WERI-Rb-1 (cell line): Measurements from ENCODE around the gene NDUFB5.

ENCODE experiments used
- DNase-seq: peaks from one replicate; pipeline ENCODE4 v3.0.0-alpha.2; 2020
- H3K27ac ChIP-seq: fragments of 250-450 bp; sonication (Bioruptor Pico); 2 replicates; pipeline ENCODE4 v1.5.1; 2020; ENCODE audit warnings: mild to moderate bottlenecking, moderate library complexity
- H3K27me3 ChIP-seq: fragments of 250-450 bp; sonication (Bioruptor Pico); 2 replicates; pipeline ENCODE4 v1.5.1; 2021; ENCODE audit warnings: mild to moderate bottlenecking, low read depth, moderate library complexity; ENCODE audit not compliant: insufficient read depth, severe bottlenecking
- H3K36me3 ChIP-seq: fragments of 250-450 bp; sonication (Bioruptor Pico); 2 replicates; pipeline ENCODE4 v1.5.1; 2020; ENCODE audit warnings: mild to moderate bottlenecking, moderate library complexity
- H3K4me3 ChIP-seq: 2 replicates; pipeline ENCODE4 v1.5.1; 2011; ENCODE audit warnings: low read depth, mild to moderate bottlenecking, control low read depth, low read length
- H3K9me3 ChIP-seq: fragments of 250-450 bp; sonication (Bioruptor Pico); 2 replicates; pipeline ENCODE4 v1.5.1; 2021; ENCODE audit warnings: mild to moderate bottlenecking, moderate library complexity; ENCODE audit not compliant: severe bottlenecking
- TF ChIP-seq, protein P1 (sequence below): IDR thresholded peaks from 2 replicates; pipeline ENCODE4 v1.5.1; 2011; ENCODE audit warnings: low read depth, mild to moderate bottlenecking, control low read depth, inconsistent platforms, low read length

The NDUFB5 gene

DNA sequence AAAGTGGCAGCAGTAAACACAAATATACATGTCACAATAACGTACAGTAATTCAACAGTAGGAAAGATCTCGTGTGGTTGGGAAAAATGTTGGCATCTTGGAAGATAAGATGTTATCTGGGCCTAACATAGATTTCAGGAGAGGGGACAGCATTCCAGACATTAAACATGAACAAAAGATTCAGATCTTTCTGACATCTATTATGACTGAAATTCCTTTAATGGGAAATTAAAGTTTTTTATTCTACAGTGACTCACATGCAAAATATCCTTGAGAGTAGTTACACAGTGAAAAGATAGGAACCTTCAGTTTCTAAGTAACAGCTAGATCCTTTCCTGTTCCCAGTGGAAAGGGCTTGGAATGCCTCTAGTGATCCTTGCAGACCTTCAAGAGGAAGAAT is 9.2 kb downstream of the NDUFB5 start:
- peaks cover 3% of the 10 kb centered on the region for H3K36me3 ChIP-seq
- TF ChIP-seq, protein P1, sequence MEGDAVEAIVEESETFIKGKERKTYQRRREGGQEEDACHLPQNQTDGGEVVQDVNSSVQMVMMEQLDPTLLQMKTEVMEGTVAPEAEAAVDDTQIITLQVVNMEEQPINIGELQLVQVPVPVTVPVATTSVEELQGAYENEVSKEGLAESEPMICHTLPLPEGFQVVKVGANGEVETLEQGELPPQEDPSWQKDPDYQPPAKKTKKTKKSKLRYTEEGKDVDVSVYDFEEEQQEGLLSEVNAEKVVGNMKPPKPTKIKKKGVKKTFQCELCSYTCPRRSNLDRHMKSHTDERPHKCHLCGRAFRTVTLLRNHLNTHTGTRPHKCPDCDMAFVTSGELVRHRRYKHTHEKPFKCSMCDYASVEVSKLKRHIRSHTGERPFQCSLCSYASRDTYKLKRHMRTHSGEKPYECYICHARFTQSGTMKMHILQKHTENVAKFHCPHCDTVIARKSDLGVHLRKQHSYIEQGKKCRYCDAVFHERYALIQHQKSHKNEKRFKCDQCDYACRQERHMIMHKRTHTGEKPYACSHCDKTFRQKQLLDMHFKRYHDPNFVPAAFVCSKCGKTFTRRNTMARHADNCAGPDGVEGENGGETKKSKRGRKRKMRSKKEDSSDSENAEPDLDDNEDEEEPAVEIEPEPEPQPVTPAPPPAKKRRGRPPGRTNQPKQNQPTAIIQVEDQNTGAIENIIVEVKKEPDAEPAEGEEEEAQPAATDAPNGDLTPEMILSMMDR = no peak
- H3K4me3 ChIP-seq = no peak overlapping the region
- no peak overlapping the region for H3K27ac ChIP-seq
- no peaks in the 10 kb centered on the region for H3K27me3 ChIP-seq
- no peaks in the 10 kb centered on the region for H3K9me3 ChIP-seq
- no peak for DNase-seq

DNA sequence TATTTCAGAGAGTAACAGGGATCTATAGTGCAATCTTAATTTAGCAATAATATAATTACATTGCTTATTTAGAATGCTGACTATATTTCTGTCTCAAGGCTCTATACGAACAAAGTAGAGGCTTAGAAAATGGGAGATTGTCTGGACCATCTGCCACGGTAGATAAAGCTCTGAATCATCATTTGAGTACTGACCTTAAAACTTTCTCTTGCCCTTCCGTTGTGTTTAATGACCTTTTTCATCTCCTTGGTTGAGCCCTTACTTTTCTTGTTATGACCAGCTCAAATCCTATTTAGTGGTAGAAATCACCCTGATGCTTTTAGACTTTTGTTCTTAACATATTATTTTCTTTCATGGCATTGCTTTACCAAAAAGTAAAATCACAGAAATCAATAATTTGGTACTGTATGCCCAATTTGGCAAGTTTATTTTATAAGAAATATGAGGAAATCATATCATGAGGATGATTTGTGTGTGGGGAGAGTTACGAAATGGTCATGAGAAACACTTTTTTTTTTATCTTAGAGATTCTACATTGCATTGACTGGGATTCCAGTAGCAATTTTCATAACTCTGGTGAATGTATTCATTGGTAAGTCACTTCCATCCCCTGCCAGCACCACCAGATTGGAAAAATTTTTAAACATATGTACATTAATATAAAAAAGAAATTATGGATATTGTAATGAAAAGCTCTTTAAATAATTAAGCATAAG is 11.0 kb downstream of the NDUFB5 start:
- Histone ChIP-seq H3K27me3 (no peaks in the 10 kb centered on the region), H3K9me3 (no peaks in the 10 kb centered on the region), H3K36me3 (peaks cover 5% of the 10 kb centered on the region), H3K4me3 (no peak overlapping the region), H3K27ac (no peak overlapping the region)
- TF ChIP-seq, protein P1 = no peak
- DNase-seq = peak; percentile 12

DNA sequence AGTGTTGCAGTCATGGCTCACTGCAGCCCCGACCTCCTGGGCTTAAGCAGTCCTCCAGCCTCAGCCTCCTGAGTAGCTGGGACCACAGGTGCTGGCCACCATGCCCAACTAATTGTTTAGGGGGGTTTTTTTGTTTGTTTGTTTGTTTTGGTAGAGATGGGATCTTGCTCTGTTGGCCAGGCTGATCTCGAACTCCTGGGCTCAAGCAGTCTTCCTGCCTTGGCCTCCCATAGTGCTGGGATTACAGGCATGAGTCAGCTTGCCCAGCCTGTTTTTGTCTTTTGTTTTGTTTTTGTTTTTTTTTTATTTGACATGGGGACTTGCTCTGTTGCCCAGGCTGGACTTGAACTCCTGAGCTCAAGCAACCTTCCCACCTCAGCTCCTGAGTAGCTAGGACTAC is 17.4 kb downstream of the NDUFB5 start:
- H3K36me3 ChIP-seq = peaks cover 25% of the 10 kb centered on the region
- no peak overlapping the region for H3K27ac ChIP-seq
- H3K27me3 ChIP-seq = no peaks in the 10 kb centered on the region
- no peaks in the 10 kb centered on the region for H3K9me3 ChIP-seq
- no peak overlapping the region for H3K4me3 ChIP-seq
- no peak for DNase-seq
- TF ChIP-seq, protein P1 = no peak

DNA sequence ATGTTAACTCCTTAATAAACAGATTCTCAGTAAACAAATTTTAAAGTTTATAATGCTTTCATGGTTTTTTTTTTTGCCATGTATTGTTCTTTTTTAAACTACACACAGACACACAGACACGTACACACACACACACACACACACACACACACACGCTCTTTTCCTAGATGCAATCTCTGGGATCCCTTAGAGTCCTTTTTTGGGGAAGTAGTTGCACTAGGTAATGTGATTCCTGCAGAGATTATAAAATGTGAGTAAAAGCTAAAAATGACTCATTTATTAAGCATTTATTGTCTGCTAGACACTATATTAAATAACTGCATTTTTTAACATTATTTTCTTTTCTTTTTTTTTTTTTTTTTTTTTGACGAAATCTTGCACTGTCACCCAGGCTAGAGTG is 19.9 kb downstream of the NDUFB5 start:
- Histone ChIP-seq H3K4me3 (no peak overlapping the region), H3K27me3 (no peaks in the 10 kb centered on the region), H3K36me3 (peaks cover 22% of the 10 kb centered on the region), H3K27ac (no peak overlapping the region), H3K9me3 (no peaks in the 10 kb centered on the region)
- no peak for DNase-seq
- TF ChIP-seq, protein P1 = no peak

DNA sequence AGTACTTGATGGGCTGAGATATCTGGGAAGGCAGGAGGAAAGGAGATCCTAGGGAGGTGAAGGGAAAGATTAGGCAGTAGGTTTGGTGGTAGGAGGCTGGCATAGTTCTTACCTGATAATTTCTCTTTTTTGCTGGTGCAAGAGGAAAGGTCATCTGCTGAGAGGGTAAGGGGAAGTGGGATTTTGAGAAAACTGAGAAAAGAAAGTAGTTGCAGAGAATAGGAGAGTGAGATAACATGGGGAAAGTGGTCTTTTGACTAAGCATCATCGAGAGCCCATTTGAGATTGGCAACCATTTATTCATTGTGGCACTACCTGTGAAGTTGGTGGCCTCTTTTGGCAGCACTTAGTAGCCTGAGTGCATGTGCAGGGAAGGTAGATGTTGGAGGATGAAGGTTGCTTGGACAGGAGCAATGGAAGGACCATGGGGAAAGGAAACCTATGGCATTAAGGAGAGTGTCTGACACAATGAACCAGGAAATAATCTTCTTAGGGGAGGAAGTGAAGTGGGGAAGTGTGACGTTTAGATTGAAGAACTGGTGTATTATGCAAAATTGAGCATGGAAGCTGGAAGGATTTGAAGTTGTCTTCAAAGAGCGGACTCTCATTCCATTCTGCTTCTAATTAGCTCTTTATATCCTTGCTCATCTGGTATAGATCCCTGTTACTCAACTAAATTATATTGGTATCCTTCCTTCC is 26.3 kb downstream of the NDUFB5 start:
- H3K27me3 ChIP-seq = no peaks in the 10 kb centered on the region
- no peaks in the 10 kb centered on the region for H3K9me3 ChIP-seq
- DNase-seq = no peak
- TF ChIP-seq, protein P1 = no peak
- H3K36me3 ChIP-seq = no peaks in the 10 kb centered on the region; the same call in 1 of the 2 replicates
- no peak overlapping the region for H3K4me3 ChIP-seq
- H3K27ac ChIP-seq = no peak overlapping the region
